Upper lobe of left lung (tissue), 6 donors: ENCODE measurements around the gene CARD10. TPM values are rescaled to one million over a fixed set of nuclear protein-coding genes. Genes with fewer than 3 reads are reported as not detected.
"Not testable (repeated sequence)": the region's sequence is repeated elsewhere in the genome, so short reads cannot be mapped to it uniquely, and the experiment has no call there.

Experiments
- ATAC-seq, 2 donors: fragments of 200-7000 bp; cut with Tn5 transposase; one replicate each; pipeline ENCODE4 v1.9.1; 2022; ENCODE audit warnings: mild to moderate bottlenecking in 2 of 2, moderate library complexity in 2 of 2; ENCODE audit not compliant: low FRiP score in 2 of 2
- DNase-seq, 2 donors: peaks; one replicate each; pipeline ENCODE4 v3.0.0-alpha.2; 2019 to 2020
- H3K27ac ChIP-seq, 4 donors: fragments of 200-600 bp; sonication (generic); one replicate each; pipeline ENCODE4 v1.5.1; 2016 to 2019
- H3K27me3 ChIP-seq, 4 donors: fragments of 200-600 bp; sonication (generic); one replicate each; pipeline ENCODE4 v1.5.1; 2017 to 2019
- H3K36me3 ChIP-seq, 4 donors: fragments of 200-600 bp; sonication (generic); one replicate each; pipeline ENCODE4 v1.5.1; 2016 to 2019
- H3K4me1 ChIP-seq, 4 donors: fragments of 200-600 bp; sonication (generic); one replicate each; pipeline ENCODE4 v1.5.1; 2018 to 2019
- H3K4me3 ChIP-seq, 4 donors: fragments of 200-600 bp; sonication (generic); one replicate each; pipeline ENCODE4 v1.5.1; 2017 to 2019; ENCODE audit warnings: mild to moderate bottlenecking in 2 of 4, moderate library complexity in 1 of 4
- H3K9me3 ChIP-seq, 4 donors: fragments of 200-600 bp; sonication (generic); one replicate each; pipeline ENCODE4 v1.5.1; 2018 to 2019
- EP300 ChIP-seq, 4 donors: sonication (generic); formaldehyde crosslinking; IDR thresholded peaks; one replicate each; pipeline ENCODE4 v1.5.1; 2017; ENCODE audit warnings: antibody characterized with exemption in 4 of 4, control low read depth in 2 of 4
- POLR2A ChIP-seq, 4 donors: fragments of 450-650 bp; IDR thresholded peaks; one replicate each; pipeline ENCODE4 v1.5.1; 2016 to 2017; ENCODE audit warnings: antibody characterized with exemption in 4 of 4, mild to moderate bottlenecking in 2 of 4
- POLR2AphosphoS5 ChIP-seq, 2 donors: sonication (generic); formaldehyde crosslinking; IDR thresholded peaks; one replicate each; pipeline ENCODE4 v1.5.1; 2017; ENCODE audit warnings: antibody characterized with exemption in 2 of 2
- WGBS, 2 donors: methylation state at CpG; one replicate each; pipeline ENCODE4 v1.1.5; 2017 to 2018; 5-methylcytosine and 5-hydroxymethylcytosine counted together
- total RNA-seq, 6 donors: library from RNA; depleted of rRNA in 4 of 6; stranded (reverse); fragments of >200 nt in 4 of 6; gene quantifications; one replicate each; pipeline versions ENCODE4 v1.1.0 to v1.2.1, GENCODE V29; 2016 to 2021
- TF ChIP-seq, protein P1 (sequence below), 6 experiments: fragments of 450-650 bp in 4 of 6; fragments of 200-600 bp in 2 of 6; sonication (generic) in 2 of 6; IDR thresholded peaks; one replicate each; pipeline ENCODE4 v1.5.1; 2016 to 2019; ENCODE audit warnings: antibody characterized with exemption in 6 of 6
- donor health status: DM: no; HTN: no; CAD: no; lungs with moderate emphysema.
- donor health status: DM: no; HTN: yes; CAD: no; lungs with severe emphysema.

CARD10 gene
- total RNA-seq, 6 donors from 2014 or later: 6.2 to 19.8 (median 13.6) TPM

- Histone ChIP-seq H3K27me3 (no peaks in the 10 kb centered on the region), H3K9me3 (no peaks in the 10 kb centered on the region), H3K36me3 (no peaks in the 10 kb centered on the region), H3K27ac (no peak overlapping the region), H3K4me1 (peaks cover 2 to 11% (median 4%) of the 10 kb centered on the region in 4 donors), H3K4me3 (no peak overlapping the region)
- DNase-seq (no peak), ATAC-seq (no peak)
- WGBS, 2 donors: 53 to 55% methylated on average over 2 of the region's 2 CpGs
- TF ChIP-seq POLR2AphosphoS5 (IDR thresholded peaks at IDR 0.05) (no peak), POLR2A (IDR thresholded peaks at IDR 0.05) (no peak), EP300 (IDR thresholded peaks at IDR 0.05) (no peak)
- TF ChIP-seq, protein P1, sequence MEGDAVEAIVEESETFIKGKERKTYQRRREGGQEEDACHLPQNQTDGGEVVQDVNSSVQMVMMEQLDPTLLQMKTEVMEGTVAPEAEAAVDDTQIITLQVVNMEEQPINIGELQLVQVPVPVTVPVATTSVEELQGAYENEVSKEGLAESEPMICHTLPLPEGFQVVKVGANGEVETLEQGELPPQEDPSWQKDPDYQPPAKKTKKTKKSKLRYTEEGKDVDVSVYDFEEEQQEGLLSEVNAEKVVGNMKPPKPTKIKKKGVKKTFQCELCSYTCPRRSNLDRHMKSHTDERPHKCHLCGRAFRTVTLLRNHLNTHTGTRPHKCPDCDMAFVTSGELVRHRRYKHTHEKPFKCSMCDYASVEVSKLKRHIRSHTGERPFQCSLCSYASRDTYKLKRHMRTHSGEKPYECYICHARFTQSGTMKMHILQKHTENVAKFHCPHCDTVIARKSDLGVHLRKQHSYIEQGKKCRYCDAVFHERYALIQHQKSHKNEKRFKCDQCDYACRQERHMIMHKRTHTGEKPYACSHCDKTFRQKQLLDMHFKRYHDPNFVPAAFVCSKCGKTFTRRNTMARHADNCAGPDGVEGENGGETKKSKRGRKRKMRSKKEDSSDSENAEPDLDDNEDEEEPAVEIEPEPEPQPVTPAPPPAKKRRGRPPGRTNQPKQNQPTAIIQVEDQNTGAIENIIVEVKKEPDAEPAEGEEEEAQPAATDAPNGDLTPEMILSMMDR (IDR thresholded peaks at IDR 0.05): no peak
Observed at GRCh38 chr22:37529652-37530345, 10.6 kb upstream of the CARD10 start.

- not testable (repeated sequence) for H3K27ac ChIP-seq, H3K9me3 ChIP-seq, H3K27me3 ChIP-seq, H3K4me1 ChIP-seq, DNase-seq, ATAC-seq, H3K4me3 ChIP-seq, H3K36me3 ChIP-seq
- WGBS, 2 donors: 93 to 96% methylated on average over 9 of the region's 9 CpGs
Observed at GRCh38 chr22:37527952-37528351, 8.7 kb upstream of the CARD10 start.

- WGBS, 2 donors: 94% methylated on average over 9 of the region's 9 CpGs
- H3K4me1 ChIP-seq, H3K27ac ChIP-seq, H3K36me3 ChIP-seq, ATAC-seq, H3K27me3 ChIP-seq, H3K4me3 ChIP-seq, H3K9me3 ChIP-seq, DNase-seq: not testable (repeated sequence)
Observed at GRCh38 chr22:37527081-37527752, 8.0 kb upstream of the CARD10 start.

GRCh38 chr22:37526376-37526775 lies 7.2 kb upstream of the CARD10 start:
- DNase-seq: no peak
- 86 to 88% methylated on average over 12 of the region's 12 CpGs for WGBS, 2 donors
- no peaks in the 10 kb centered on the region for H3K36me3 ChIP-seq
- H3K27me3 ChIP-seq: no peaks in the 10 kb centered on the region
- TF ChIP-seq EP300 (IDR thresholded peaks at IDR 0.05) (no peak), POLR2A (IDR thresholded peaks at IDR 0.05) (no peak)
- peak in 1 of 2 donors; percentile 37 for ATAC-seq
- H3K27ac ChIP-seq: no peak overlapping the region
- H3K4me3 ChIP-seq: no peak overlapping the region
- H3K9me3 ChIP-seq: no peaks in the 10 kb centered on the region
- H3K4me1 ChIP-seq: peaks cover 4 to 7% (median 4%) of the 10 kb centered on the region in 4 donors

GRCh38 chr22:37525746-37526350 lies 6.6 kb upstream of the CARD10 start:
- H3K27ac ChIP-seq: no peak overlapping the region
- TF ChIP-seq, protein P1 (IDR thresholded peaks at IDR 0.05): no peak
- no peak for TF ChIP-seq POLR2A (IDR thresholded peaks at IDR 0.05)
- TF ChIP-seq EP300 (IDR thresholded peaks at IDR 0.05): no peak
- no peak for TF ChIP-seq POLR2AphosphoS5 (IDR thresholded peaks at IDR 0.05)
- H3K4me3 ChIP-seq: no peak overlapping the region
- H3K36me3 ChIP-seq: no peaks in the 10 kb centered on the region
- no peaks in the 10 kb centered on the region for H3K27me3 ChIP-seq
- DNase-seq: no peak
- no peak for ATAC-seq
- H3K9me3 ChIP-seq: no peaks in the 10 kb centered on the region
- H3K4me1 ChIP-seq: peaks cover 4 to 9% (median 7%) of the 10 kb centered on the region in 4 donors
- WGBS, 2 donors: 62 to 70% methylated on average over 7 of the region's 7 CpGs

- H3K27me3 ChIP-seq: no peaks in the 10 kb centered on the region
- WGBS, 2 donors: 40 to 54% methylated on average over 8 to 9 of the region's 10 CpGs
- no peaks in the 10 kb centered on the region for H3K36me3 ChIP-seq
- DNase-seq: no peak
- H3K9me3 ChIP-seq: no peaks in the 10 kb centered on the region
- TF ChIP-seq EP300 (IDR thresholded peaks at IDR 0.05) (no peak), POLR2A (IDR thresholded peaks at IDR 0.05) (no peak), POLR2AphosphoS5 (IDR thresholded peaks at IDR 0.05) (no peak)
- TF ChIP-seq, protein P1 (IDR thresholded peaks at IDR 0.05): no peak
- H3K4me3 ChIP-seq: no peak overlapping the region
- H3K27ac ChIP-seq: no peak overlapping the region
- H3K4me1 ChIP-seq: peaks cover 4 to 11% (median 8%) of the 10 kb centered on the region in 4 donors
- ATAC-seq: peak; percentile 31 to 89
Observed at GRCh38 chr22:37525073-37525745, 6.0 kb upstream of the CARD10 start.
